ENCODE measurements around the gene HNRNPF.

GRCh38 chr10:43402176-43402575 lies 6.8 kb downstream of the HNRNPF start:
- no peak for TF ChIP-seq CTCF (conservative IDR thresholded peaks at IDR 0.05; ENCODE audit: low read length)
- no peak for TF ChIP-seq EZH2phosphoT487 (IDR thresholded peaks at IDR 0.05; ENCODE audit: borderline replicate concordance, low read depth, low read length)
